PC-3 (cell line): ENCODE results near the gene SRRM1. TPM values are rescaled to one million over a fixed set of nuclear protein-coding genes. Genes with fewer than 3 reads are reported as not detected.

Source experiments
- ATAC-seq: fragments of 200-7000 bp; cut with Tn5 transposase; 2 replicates; pipeline ENCODE4 v1.9.1; 2020; ENCODE audit warnings: mild to moderate bottlenecking, moderate library complexity
- BruUV-seq: library from RNA; stranded (reverse); fragments of 400-500 nt; replicated peaks from 2 replicates; lab custom pipeline; 2021; lab: Mats Ljungman, UMichigan
- CTCF ChIA-PET: fragments of 300-600 bp; sonication (Branson Sonifier 250); formaldehyde crosslinking; loops from one replicate; lab custom pipeline; 2022; ENCODE audit warnings: antibody characterized with exemption; lab: Charles Lee
- POLR2A ChIA-PET: fragments of 300-600 bp; sonication (Branson Sonifier 250); formaldehyde crosslinking; loops from one replicate; lab custom pipeline; 2022; ENCODE audit warnings: antibody characterized with exemption; ENCODE audit not compliant: unreplicated experiment; lab: Charles Lee
- DNase-seq: peaks from one replicate; pipeline ENCODE4 v3.0.0-alpha.2; 2015
- H2AFZ ChIP-seq: fragments of 300-600 bp; sonication (generic); 2 replicates; pipeline ENCODE4 v1.6.0; 2016; ENCODE audit warnings: antibody characterized with exemption, low read length
- H3F3A ChIP-seq: fragments of 300-600 bp; sonication (generic); one replicate; pipeline ENCODE4 v1.6.0; 2017; ENCODE audit warnings: antibody characterized with exemption, low read length, control low read depth, mild to moderate bottlenecking; ENCODE audit not compliant: unreplicated experiment
- H3K27ac ChIP-seq: fragments of 300-600 bp; sonication (generic); 2 replicates; pipeline ENCODE4 v1.5.1; 2016; ENCODE audit warnings: mild to moderate bottlenecking, low read length
- H3K27me3 ChIP-seq: fragments of 300-600 bp; sonication (generic); 2 replicates; pipeline ENCODE4 v1.6.1; 2016; ENCODE audit warnings: low read length, mixed read lengths
- H3K36me3 ChIP-seq: fragments of 300-600 bp; sonication (generic); 2 replicates; pipeline ENCODE4 v1.6.1; 2016; ENCODE audit warnings: low read depth, mixed run types, low read length, mixed read lengths
- H3K4me1 ChIP-seq: fragments of 300-600 bp; sonication (generic); 2 replicates; pipeline ENCODE4 v1.5.1; 2016; ENCODE audit warnings: low read length; ENCODE audit not compliant: insufficient read depth
- H3K4me2 ChIP-seq: fragments of 300-600 bp; sonication (generic); 2 replicates; pipeline ENCODE4 v1.6.0; 2016; ENCODE audit warnings: low read length
- H3K4me3 ChIP-seq: fragments of 300-600 bp; sonication (generic); 2 replicates; pipeline ENCODE4 v1.5.1; 2016; ENCODE audit warnings: mild to moderate bottlenecking, low read length, mixed read lengths
- H3K79me2 ChIP-seq: fragments of 300-600 bp; sonication (generic); 2 replicates; pipeline ENCODE4 v1.6.1; 2017; ENCODE audit warnings: low read length, mixed read lengths
- H3K9ac ChIP-seq: fragments of 300-600 bp; sonication (generic); 2 replicates; pipeline ENCODE4 v1.6.0; 2016; ENCODE audit warnings: mild to moderate bottlenecking, low read length
- H3K9me2 ChIP-seq: fragments of 300-600 bp; sonication (generic); replicated peaks from 2 replicates; pipeline ENCODE4 v1.6.1; 2016; ENCODE audit warnings: mixed run types, low read length, mixed read lengths
- H3K9me3 ChIP-seq: fragments of 300-600 bp; sonication (generic); 2 replicates; pipeline ENCODE4 v1.6.1; 2016; ENCODE audit warnings: low read length, mixed read lengths
- H4K20me1 ChIP-seq: fragments of 300-600 bp; sonication (generic); 2 replicates; pipeline ENCODE4 v1.6.1; 2016; ENCODE audit warnings: low read length, mixed read lengths
- EZH2 ChIP-seq: fragments of 300-600 bp; sonication (generic); IDR thresholded peaks from one replicate; pipeline ENCODE4 v1.6.1; 2017; ENCODE audit warnings: antibody characterized with exemption, mild to moderate bottlenecking, low read length; ENCODE audit not compliant: unreplicated experiment
- EZH2phosphoT487 ChIP-seq: fragments of 300-600 bp; sonication (generic); IDR thresholded peaks from 2 replicates; pipeline ENCODE4 v1.6.1; 2018; ENCODE audit warnings: mild to moderate bottlenecking, antibody characterized with exemption, low read length, borderline replicate concordance
- intact Hi-C: fragments of 100-400 bp; cut with micrococcal nuclease; formaldehyde crosslinking; loops from 2 replicates; pipeline ENCODE4 v1.9.0; 2023
- total RNA-seq: library from RNA; depleted of rRNA; stranded (reverse); fragments of >200 nt; gene quantifications from 2 replicates; pipeline ENCODE4 v1.2.3, GENCODE V29; 2014
- TF ChIP-seq, protein P1 (sequence below): fragments of 300-600 bp; sonication (generic); conservative IDR thresholded peaks from 2 replicates; pipeline ENCODE4 v1.5.1; 2017; ENCODE audit warnings: antibody characterized with exemption, low read depth, mild to moderate bottlenecking, low read length

Gene SRRM1
- total RNA-seq, 1 experiment from 2014 or later = 30.7 TPM

- ATAC-seq = no peak
- no peaks in the 10 kb centered on the region for H3K9me2 ChIP-seq
- ChIA-PET POLR2A (no interaction called here), CTCF (no interaction called here)
- BruUV-seq = no TSS peak
- H3K4me1 ChIP-seq = no peaks in the 10 kb centered on the region
- no peaks in the 10 kb centered on the region for H4K20me1 ChIP-seq
- H3K79me2 ChIP-seq = no peaks in the 10 kb centered on the region
- H3F3A ChIP-seq = no peaks in the 10 kb centered on the region
- H3K27me3 ChIP-seq = no peaks in the 10 kb centered on the region
- H3K9ac ChIP-seq = no peak overlapping the region
- no peak overlapping the region for H3K27ac ChIP-seq
- intact Hi-C loops = no loop called here
- H3K9me3 ChIP-seq = no peaks in the 10 kb centered on the region
- H3K4me2 ChIP-seq = no peak overlapping the region
- H3K4me3 ChIP-seq = no peak overlapping the region
- H2AFZ ChIP-seq = no peak overlapping the region
- DNase-seq = no peak
- H3K36me3 ChIP-seq = no peaks in the 10 kb centered on the region
- no peak for TF ChIP-seq EZH2phosphoT487
- TF ChIP-seq, protein P1, sequence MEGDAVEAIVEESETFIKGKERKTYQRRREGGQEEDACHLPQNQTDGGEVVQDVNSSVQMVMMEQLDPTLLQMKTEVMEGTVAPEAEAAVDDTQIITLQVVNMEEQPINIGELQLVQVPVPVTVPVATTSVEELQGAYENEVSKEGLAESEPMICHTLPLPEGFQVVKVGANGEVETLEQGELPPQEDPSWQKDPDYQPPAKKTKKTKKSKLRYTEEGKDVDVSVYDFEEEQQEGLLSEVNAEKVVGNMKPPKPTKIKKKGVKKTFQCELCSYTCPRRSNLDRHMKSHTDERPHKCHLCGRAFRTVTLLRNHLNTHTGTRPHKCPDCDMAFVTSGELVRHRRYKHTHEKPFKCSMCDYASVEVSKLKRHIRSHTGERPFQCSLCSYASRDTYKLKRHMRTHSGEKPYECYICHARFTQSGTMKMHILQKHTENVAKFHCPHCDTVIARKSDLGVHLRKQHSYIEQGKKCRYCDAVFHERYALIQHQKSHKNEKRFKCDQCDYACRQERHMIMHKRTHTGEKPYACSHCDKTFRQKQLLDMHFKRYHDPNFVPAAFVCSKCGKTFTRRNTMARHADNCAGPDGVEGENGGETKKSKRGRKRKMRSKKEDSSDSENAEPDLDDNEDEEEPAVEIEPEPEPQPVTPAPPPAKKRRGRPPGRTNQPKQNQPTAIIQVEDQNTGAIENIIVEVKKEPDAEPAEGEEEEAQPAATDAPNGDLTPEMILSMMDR = no peak
Measured at GRCh38 chr1:24621121-24621520, 22.0 kb upstream of the SRRM1 start.

DNA sequence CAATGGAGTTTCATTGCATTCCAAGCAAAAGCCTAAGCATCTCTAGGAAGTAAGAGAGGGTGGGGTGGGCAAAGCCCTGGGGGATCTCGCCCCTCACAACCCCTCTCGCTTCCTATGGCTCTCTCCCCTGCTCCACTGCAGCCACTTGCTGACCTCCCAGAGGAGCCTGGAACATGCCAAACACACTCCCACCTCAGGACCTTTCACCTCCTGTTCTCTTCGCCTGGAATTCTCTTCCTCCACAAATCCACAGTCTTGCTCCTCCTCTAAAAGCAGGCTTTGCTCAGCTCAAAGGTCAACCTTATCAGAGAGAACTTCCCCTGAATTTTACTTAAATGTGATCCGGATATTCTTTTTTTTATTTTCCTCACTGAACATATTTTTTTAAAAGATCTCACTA is 20.9 kb upstream of the SRRM1 start:
- no peaks in the 10 kb centered on the region for H4K20me1 ChIP-seq
- H3K9ac ChIP-seq = no peak overlapping the region
- POLR2A ChIA-PET = no interaction called here
- H2AFZ ChIP-seq = no peak overlapping the region
- CTCF ChIA-PET = no interaction called here
- H3K9me2 ChIP-seq = no peaks in the 10 kb centered on the region
- DNase-seq (no peak), ATAC-seq (no peak)
- no TSS peak for BruUV-seq
- no peaks in the 10 kb centered on the region for H3K9me3 ChIP-seq
- H3K27ac ChIP-seq = no peak overlapping the region
- TF ChIP-seq EZH2 = no peak
- H3K79me2 ChIP-seq = no peaks in the 10 kb centered on the region
- H3K4me3 ChIP-seq = no peak overlapping the region
- intact Hi-C loops = no loop called here
- no peaks in the 10 kb centered on the region for H3F3A ChIP-seq
- H3K27me3 ChIP-seq = no peaks in the 10 kb centered on the region
- no peaks in the 10 kb centered on the region for H3K4me1 ChIP-seq
- H3K4me2 ChIP-seq = no peak overlapping the region
- H3K36me3 ChIP-seq = no peaks in the 10 kb centered on the region

- no peak overlapping the region for H3K4me2 ChIP-seq
- no peaks in the 10 kb centered on the region for H3K27me3 ChIP-seq
- POLR2A ChIA-PET = no interaction called here
- TF ChIP-seq EZH2 (no peak), EZH2phosphoT487 (no peak)
- TF ChIP-seq, protein P1 = no peak
- H3K9me2 ChIP-seq = no peaks in the 10 kb centered on the region
- H2AFZ ChIP-seq = no peak overlapping the region
- no peak overlapping the region for H3K4me3 ChIP-seq
- CTCF ChIA-PET = no interaction called here
- H3K9me3 ChIP-seq = no peaks in the 10 kb centered on the region
- H3K79me2 ChIP-seq = no peaks in the 10 kb centered on the region
- H3K27ac ChIP-seq = no peak overlapping the region
- H3K9ac ChIP-seq = no peak overlapping the region
- no peaks in the 10 kb centered on the region for H3K36me3 ChIP-seq
- intact Hi-C loops = loop anchor here (10.0 kb wide), 1 partner anchor 128 kb away; the partner anchor contains the start of gene RCAN3
- DNase-seq = no peak
- peaks cover 4% of the 10 kb centered on the region; the same call in 1 of the 2 replicates for H3K4me1 ChIP-seq
- no peaks in the 10 kb centered on the region for H3F3A ChIP-seq
- no TSS peak for BruUV-seq
- no peak for ATAC-seq
- no peaks in the 10 kb centered on the region for H4K20me1 ChIP-seq
Measured at GRCh38 chr1:24632832-24633175, 10.3 kb upstream of the SRRM1 start.
